ENCODE data around the gene CCDC33. TPM values are rescaled to one million over a fixed set of nuclear protein-coding genes. Genes with fewer than 3 reads are reported as not detected.

CCDC33 gene
- polyA plus RNA-seq, 1 donor = not detected

DNA sequence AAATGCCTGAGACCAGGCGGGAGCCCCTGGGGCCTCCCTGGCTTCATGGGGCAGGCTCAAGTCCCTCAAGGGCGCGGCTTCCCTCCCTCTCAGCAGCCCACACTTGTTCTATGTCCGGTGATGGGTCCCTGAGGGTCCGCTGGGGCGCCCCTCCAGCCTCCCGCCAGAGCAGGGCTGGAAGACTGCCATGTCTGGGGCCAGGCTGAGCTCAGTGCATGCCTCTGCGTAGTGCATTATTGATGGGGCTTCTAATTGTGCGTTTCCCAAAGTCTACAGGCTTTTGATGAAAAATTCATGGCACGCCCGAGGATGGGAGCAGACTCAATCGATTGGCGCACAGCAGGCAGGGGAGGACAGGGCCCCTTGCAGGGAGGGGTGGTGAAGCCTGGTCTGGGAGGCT, 80.0 kb downstream of the CCDC33 start:
- no peak for DNase-seq

DNA sequence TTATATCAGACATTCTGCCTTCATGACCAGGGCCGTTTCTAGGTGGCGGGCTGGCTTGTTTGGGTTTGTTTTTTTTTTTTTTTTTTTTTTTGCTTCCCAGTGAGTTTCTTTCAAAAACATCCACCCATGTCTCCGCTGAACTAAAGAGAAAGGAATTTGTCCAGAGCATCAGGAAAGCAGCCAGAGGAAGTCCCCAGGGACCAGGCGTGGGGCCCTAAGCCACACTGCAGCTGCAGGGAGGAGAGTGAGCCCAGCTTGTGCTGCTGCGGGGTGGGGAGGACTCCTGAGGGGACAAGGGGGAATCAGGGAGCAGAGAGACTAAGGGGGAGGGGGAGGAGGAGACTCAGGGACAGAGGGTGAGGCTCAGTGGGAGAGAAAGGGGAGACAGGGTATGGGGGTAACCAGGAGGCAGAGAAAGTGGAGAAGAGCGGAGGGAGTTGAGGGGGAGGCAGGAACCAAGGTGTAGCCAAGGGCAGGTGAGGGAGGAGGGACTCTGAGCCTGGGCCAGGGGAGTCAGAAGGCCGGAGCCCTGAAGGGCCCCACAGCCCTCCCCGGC, 81.8 kb downstream of the CCDC33 start:
- peak; percentile 93 for DNase-seq

DNA sequence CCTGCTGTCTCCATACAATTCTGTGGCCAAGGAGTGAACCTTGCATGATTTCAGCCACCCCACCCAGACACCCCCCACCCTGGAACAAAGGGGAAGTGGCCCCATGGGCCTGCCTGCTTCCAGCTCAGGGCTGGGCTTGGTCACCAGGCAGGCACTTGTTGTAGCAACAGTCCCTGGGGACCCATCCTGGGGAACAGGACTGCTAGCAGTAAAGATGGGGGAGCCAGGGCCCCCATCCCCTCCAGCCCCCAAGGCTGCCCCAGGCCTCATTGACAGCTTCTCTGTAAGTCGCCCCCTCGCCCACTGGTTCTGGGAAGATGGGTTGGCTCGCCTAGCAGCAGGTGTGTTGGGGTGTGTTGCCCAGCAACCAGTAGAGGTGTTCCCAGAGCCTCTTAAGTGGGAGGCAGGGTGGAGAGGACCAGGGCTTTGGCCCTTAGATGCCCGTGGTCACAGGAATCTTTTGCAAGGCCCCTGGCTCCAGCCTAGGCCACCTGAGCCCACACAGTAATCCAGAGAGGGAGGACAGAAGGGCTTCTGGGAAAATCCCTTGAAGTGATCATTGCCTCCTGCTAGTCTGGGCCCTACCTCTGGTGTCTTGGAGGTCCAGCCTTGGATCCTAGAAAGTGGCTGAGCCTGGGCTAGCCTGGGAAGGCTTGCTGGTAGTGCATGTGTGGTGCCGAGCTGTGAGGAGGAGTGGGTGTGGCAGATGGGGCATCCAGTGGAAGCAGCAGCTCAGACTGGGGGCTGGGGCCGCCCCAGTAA, 82.4 kb downstream of the CCDC33 start:
- DNase-seq = peak; percentile 55

DNA sequence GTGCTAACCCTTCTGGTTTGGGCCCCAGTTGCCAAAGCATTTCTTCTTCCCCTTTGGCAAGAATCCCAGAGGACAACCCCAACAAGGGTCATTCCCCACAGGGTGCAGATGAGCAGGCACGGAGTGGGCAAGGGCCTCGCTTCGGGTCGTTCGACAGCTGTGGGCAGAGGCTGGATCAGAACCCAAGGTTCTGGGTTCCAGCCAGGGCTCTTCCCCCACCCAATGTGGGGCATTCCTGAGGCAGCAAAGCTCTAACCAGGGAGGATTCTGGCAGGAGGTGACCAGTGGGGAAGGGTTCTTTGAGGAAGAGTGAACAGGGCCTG, 83.0 kb downstream of the CCDC33 start:
- no peak for DNase-seq

DNA sequence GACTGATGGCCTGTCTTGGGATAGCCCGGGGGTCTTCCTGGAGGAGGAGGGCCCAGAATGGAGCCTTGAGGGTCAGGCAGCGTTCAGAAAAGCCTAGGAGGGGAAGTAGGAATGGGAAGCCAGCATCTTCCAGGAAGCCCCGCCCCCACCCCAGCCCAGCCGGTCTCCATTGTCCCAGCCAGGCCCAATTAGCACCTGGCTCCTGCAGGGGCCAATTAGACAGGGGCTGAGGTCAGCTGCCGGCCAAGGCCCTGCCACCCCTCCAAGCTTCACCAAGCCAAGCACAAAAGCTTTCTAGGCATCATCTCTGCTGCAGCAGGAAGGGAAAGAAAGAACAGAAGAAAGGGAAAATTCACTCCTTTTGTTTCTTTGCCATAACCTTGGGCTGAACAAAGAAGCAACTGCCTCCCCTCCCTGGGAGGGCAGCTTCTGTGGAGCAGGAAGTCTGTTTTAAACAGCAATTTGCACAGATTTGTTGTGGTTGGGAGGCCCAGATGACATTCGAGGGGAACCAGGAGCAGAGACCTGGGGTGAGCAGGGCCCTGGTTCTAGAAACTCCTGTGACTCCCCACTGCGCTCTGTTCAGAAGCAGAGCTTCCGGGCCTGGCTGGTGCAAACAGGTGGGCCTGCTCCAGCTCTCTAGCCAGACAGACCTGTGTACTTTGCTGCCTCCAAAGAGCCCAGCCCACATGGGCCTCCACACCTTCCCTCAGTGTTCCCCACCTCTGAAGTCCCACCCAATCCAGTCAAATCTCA, 83.6 kb downstream of the CCDC33 start:
- no peak for DNase-seq

DNA sequence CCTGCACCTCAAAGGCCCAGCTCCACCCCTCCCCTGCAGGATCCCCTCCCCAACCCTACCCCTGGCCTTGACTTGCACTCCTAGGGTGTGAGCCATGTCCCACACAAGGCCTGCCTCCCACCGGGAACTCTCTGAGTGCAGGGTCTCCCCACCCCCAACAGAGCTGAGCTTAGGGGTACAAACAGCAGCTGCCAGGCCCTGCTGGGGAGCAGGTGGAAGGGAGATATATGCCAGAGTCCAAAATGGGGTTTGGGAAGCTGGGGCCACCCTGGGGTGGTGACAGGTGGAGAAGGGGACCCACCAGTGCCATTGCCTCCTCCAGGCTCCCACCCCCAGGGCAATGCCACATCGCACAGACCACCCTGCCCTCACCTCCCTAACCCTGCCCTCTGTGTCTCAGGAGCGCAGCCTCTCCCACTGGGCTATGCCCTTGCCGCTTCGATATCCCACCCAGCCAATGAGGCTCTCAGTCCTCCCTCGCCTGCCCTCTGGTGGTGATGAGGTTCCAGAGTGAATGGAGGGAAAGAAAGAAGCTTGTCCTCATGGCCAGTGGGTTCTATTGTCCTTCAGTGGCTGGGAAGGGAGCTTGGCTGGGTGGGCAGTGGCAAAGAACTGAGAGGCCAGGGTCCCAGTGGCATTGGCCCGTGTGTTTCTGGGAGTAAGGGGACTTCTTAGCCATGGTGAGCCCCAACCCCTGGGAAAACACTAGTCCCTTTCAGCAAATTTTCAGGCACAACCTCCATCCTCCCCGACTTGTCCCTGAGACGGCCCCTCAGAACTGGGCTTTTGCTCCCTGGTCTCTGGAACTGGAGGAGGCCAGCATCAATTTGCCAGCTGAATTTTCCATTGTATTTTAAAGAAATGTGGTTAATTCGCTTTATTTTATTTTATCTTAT, 84.5 kb downstream of the CCDC33 start:
- DNase-seq = peak; percentile 78

DNA sequence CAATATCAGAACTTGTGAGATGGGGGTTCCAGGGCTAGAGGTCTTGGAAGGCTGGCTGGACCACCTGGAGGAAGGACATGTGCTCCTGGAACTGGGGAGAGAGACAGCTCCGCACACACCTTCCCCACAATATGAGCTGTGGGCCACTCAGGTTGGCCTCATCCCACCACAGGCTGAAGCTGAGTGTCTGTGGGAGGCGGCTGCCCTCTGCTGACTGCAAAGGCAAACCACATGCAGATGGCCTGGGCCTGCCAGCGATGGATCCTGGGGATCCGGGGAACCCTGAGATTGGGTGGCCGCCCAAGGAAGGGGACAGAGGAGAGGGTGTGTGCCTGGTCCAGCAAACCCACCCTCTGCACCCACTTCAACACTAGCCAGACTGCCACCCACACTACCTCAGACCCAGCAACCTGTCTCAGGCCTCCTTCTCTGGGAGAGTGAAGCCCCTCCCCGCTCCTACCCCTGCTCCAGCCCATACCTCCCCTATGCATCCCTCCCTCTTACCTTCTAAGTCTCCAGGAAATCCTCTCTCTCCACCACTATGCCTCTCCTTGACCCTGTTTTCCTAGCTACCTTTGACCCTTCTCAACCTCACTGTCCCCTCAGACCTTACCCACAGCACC, 86.5 kb downstream of the CCDC33 start:
- peak; percentile 74 for DNase-seq

DNA sequence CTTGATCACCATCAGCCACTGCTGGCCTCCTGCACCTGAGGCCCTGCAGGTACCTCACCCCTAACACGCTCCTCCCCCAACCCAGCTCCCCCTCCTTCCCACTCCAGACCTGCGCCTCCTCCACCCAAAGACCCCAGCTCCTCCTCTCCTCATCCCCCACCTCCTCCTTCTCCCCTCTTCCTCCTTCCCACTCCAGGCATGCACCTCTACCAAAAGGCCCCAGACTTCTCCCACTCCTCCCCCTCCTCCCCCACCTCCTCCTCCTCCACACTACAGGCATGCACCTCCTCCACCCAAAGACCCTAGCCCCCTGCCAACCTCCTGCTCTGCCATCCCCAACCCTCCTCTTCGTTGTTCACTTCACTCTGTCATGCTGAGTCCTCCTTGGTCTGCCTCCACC, 88.6 kb downstream of the CCDC33 start:
- no peak for DNase-seq

DNA sequence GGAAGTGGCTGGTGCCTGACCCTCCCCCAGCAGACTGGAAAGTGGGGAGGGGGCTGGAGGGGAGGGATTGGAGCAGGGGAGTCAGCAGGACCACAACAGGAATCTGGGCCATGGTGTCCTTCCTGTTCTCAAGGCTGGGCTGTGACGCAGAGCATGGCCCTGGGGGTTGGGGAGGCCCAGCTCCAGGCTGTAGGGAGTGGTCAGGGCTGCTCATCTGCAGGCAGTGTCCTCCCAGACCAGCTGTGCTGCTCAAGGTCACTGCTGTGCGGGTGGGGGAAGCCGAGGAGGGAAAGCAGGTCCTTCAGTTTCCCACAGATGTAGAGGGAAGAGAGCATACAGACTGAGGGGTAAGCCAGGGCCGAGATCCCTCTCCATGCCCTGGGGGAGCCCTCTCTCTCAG, 90.6 kb downstream of the CCDC33 start:
- peak; percentile 74 for DNase-seq

DNA sequence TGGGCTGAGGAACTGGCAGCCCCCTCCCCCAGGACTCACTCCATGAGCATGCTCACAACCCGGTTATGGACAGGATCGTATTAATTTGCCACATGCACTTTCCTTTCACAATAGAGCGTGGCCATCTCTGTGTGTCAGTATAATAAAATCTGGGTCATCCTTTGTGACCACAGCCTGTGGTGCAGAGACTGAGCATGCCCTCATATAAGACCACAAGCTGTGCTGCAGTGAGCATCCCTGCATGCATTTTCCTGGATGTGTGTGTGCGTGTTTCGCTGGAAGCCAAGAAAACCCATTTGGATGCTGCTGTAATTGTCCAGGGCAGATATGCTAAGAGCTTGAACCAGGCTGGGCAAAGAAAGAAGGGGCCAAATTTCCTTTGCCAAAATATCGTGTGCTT, 91.6 kb downstream of the CCDC33 start:
- DNase-seq = no peak

DNA sequence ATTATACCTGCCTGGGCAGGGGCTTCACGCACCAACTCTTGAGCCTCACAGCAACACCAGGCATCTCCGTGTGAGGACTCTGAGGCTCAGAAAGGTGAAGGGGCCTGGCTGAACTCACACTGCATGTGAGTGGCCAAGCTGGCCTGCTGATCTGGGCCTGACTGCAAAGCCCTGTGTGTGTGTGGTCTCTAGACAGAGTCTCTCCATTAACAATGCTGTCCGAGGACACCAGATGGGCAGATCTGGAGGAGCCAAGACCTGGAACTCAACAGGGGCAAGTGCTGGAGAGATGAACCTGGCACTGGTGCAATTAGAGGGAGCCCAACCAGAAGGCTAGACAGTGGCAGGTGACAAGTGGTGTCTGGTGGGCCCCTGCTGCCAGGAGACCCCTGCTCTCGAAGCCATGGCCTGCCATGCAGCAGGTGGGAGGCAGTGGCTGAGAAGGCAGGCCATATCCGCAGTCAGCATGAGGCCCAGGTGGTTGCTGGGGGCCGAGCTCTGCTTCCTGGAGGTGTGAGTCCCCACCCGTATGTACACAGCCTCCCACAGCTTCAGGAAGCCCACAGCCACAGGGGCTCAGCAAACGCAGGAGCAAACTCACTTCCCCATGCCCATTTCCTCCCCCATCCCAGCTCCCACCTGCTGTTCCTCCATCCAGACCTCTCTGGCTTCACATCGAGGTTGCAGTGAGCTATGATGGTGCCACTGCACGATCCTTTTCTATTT, 92.4 kb downstream of the CCDC33 start:
- no peak for DNase-seq

DNA sequence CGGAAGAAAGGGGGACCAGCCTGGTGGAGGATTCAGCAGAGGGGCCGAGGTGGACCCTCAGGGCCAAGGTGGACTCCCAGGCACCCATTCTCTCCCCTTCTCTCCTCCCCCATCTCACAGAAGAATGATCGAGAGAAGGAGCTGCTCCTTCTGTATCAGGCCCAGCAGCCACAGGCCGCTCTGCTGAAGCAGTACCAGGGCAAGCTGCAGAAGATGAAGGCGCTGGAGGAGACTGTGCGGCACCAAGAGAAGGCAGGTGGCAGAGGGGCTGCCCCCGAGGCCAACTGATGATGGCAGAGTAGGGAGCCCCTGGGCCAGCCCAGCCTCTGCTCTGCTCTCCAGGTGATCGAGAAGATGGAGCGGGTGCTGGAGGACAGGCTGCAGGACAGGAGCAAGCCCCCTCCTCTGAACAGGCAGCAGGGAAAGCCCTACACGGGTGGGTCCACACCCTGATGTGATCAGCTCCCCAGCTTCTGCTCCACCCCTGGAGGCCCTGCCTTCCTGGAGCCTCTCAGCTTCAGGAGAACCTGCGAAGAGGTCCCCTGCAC, 94.8 kb downstream of the CCDC33 start:
- no peak for DNase-seq

DNA sequence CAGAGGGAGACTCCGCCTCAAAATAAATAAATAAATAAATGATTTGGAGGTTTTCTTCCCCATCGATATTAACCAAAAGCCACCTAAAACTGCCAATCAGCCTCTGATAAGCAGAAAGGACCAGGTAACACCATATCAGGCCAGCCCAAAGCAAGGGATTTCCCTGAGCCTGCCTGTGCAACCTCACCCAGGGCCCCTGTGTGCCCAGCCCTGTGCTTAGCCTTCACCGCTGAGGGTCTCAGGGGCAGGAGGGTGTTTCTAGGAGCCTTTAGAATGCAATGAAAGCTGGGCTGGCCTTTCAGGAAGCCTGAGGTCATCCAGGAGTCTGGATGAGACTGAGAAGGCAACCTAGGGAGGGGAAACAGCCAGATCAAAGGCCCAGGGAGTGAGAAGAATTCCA, 95.9 kb downstream of the CCDC33 start:
- no peak for DNase-seq

DNA sequence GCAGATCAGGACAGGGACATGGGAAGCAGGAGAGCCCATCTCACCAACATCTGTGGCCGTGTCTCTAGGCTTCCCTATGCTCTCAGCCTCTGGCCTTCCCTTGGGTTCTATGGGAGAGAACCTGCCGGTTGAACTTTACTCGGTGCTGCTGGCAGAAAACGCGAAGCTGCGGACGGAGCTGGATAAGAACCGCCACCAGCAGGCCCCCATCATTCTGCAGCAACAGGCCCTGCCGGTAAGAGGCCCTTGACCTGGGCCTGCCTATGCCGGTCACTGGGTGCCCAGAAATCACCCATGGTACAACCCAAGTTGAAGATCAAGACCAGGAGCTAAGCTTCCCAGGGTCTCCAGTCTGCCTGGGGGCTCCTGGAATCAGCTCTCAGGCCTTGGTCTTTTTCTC, 96.5 kb downstream of the CCDC33 start:
- no peak for DNase-seq

DNA sequence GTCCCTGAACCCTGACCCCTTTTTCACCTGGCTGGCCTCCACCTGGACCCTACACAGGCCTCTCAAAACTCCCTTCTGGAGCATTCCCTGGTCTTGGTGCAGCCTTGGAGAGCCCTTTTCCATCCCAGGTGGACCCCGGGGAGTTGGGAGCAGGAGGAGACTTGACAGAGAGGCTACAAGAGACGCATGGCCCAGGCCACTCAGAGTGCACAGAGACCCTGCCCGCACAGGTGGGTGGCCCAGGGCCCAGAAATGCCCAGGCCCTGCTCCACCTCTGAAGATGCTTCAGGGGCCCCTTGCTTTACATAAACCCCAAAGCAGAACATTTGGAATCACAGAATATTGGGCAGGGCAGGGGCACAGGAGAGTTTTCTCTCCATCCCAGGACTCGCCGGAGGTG, 97.0 kb downstream of the CCDC33 start:
- DNase-seq = no peak

DNA sequence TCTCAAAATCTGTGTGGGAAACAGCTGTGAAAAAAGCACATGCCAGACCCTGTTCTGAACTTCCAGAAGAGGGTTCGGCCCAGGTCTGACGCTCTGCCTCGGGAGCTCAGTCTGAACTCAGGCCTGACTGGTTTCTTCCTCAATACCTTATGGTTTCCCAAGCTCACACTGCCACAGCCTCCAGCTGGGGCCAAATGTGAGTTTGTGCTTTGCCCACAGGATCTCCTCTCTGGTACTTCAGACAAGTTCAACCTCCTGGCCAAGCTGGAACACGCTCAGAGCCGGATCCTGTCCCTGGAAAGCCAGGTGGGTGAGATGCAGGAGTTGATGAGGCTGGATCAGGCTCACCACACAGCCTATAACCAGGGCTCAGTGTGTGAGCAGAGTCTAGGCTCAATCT, 97.5 kb downstream of the CCDC33 start:
- no peak for DNase-seq

DNA sequence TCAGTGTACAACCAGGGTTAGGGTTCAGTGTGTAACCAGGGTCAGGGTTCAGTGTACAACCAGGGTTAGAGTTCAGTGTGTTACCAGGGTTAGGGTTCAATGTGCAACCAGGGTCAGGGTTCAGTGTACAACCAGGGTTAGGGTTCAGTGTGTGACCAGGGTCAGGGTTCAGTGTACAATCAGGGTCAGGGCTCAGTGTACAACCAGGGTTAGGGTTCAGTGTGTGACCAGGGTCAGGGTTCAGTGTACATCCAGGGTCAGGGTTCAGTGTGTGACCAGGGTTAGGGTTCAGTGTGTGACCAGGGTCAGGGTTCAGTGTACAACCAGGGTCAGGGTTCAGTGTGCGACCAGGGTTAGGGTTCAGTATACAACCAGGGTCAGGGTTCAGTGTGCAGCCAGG, 98.0 kb downstream of the CCDC33 start:
- DNase-seq = no peak

DNA sequence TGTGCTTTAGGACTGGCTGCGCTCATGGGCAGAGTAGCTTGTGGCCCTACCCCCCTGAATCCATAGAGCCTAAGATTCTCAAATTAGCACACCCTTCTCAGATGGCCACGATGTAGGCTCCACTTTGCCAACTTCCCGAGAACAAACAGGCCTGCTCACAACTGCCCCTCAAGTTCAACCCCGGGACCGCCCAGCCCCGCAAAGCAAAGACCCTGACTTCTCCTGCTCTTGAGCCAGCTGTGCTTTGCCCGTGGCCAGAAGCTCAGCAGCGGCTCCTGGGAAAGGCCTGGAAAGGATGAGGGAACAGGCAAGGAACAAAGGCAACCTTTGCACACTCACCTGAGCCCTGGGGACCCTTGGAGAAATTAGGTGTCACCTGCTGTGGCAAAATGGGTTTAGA, 99.3 kb downstream of the CCDC33 start:
- DNase-seq = no peak

DNA sequence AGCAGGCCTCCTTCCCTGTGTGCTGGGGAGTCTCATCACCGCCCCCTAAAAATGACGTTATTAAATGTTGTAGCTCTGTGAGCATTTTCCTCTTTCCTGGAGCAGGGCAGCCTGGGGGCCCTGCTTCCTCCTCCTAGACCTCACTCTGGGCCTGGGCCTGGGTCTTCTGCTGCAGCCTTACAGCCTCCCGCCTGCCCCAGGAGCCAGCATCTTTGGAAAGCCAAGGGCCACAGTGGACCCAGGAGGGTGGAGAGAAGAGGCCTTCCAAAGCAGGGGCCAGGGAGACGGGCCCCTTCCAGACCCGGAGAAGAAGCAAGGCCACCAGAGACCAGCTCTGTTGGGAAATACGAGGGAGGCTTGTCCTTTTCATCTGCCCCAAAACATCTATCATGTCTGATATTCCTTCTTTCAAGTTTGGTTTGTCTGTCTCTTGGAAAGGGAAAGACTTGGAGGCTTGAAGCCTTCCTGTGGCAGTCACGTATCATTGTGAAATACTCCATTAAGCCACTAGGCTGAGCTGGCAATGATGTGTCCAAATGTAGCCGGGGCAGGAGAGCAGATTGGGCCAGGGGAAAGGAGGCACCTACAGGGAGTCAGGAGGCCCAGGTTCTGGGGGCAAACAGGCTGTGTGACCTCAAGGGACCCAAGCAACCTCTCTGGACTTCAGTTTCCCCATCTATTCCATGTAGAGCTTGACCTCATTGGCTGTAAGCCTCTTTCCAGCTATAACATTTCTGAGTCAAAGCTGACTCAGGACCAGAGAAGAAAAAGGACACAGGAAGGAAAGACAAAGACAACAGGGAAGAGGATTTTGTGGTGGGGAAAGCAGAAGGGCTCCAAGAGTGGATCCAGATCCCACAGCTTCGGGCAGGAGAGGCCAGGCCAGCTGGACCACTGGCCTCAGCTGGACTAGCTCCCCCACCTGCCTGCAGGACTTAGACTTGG, 100.2 kb downstream of the CCDC33 start:
- DNase-seq = no peak

DNA sequence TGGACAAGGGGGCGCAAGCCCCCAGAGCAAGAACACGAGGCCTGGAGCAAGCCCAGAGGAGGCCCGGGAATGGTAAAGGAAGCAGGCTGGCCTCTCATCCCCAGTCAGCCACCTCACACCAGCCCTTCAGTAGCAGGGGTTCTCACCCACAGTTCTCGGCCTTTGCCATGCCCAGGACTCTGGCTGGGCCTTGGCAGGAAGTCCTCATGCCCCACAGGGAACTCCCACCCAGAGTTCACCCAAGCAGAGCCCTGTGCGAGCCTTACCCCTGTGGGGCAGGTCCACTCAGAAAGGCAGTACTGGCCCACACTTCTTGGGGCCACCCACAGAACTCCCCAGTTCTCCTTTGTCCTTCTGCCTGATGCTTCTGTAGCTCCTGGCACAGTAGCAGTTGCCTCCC, 101.0 kb downstream of the CCDC33 start:
- no peak for DNase-seq
